Measurements from ENCODE around the gene MTMR12. TPM values are rescaled to one million over a fixed set of nuclear protein-coding genes. Genes with fewer than 3 reads are reported as not detected.
"Not testable (repeated sequence)": the region's sequence is repeated elsewhere in the genome, so short reads cannot be mapped to it uniquely, and the experiment has no call there.

Gene MTMR12
- total RNA-seq, 2 experiments from 2014 or later = 24.0 to 24.9 TPM

GRCh38 chr5:32314658-32315057 is 1.9 kb upstream of the MTMR12 start:
- peaks cover 5% of the 10 kb centered on the region for H3K36me3 Mint-ChIP-seq
- H3K4me3 Mint-ChIP-seq = peak overlapping the region; percentile 54
- no peak for DNase-seq
- H3K27me3 Mint-ChIP-seq = no peaks in the 10 kb centered on the region
- peaks cover 14% of the 10 kb centered on the region for H3K4me1 Mint-ChIP-seq
- no peak overlapping the region for H3K27ac Mint-ChIP-seq
- H3K9me3 Mint-ChIP-seq = no peaks in the 10 kb centered on the region

GRCh38 chr5:32314152-32314488 is 1.4 kb upstream of the MTMR12 start:
- H3K36me3 Mint-ChIP-seq, DNase-seq, H3K27ac Mint-ChIP-seq, H3K27me3 Mint-ChIP-seq, H3K9me3 Mint-ChIP-seq: not testable (repeated sequence)
- Mint-ChIP-seq H3K4me3 (peak overlapping the region; percentile 54), H3K4me1 (peaks cover 20% of the 10 kb centered on the region)

GRCh38 chr5:32312197-32312594 is 543 bp downstream of the MTMR12 start:
- peak overlapping the region; percentile 89 for H3K4me3 Mint-ChIP-seq
- H3K27ac Mint-ChIP-seq = peak overlapping the region; percentile 65
- peak; percentile 59 for DNase-seq
- H3K27me3 Mint-ChIP-seq = no peaks in the 10 kb centered on the region
- peaks cover 21% of the 10 kb centered on the region for H3K36me3 Mint-ChIP-seq
- no peaks in the 10 kb centered on the region for H3K9me3 Mint-ChIP-seq
- H3K4me1 Mint-ChIP-seq = peaks cover 33% of the 10 kb centered on the region

- H3K4me1 Mint-ChIP-seq = peaks cover 34% of the 10 kb centered on the region
- H3K9me3 Mint-ChIP-seq = no peaks in the 10 kb centered on the region
- peaks cover 21% of the 10 kb centered on the region for H3K36me3 Mint-ChIP-seq
- no peak for DNase-seq
- peak overlapping the region; percentile 89 for H3K4me3 Mint-ChIP-seq
- H3K27me3 Mint-ChIP-seq = no peaks in the 10 kb centered on the region
- H3K27ac Mint-ChIP-seq = peak overlapping the region; percentile 65
Observed at GRCh38 chr5:32311404-32312196, 1.1 kb downstream of the MTMR12 start.

- no peak for DNase-seq
- H3K27ac Mint-ChIP-seq = no peak overlapping the region
- peaks cover 22% of the 10 kb centered on the region for H3K36me3 Mint-ChIP-seq
- H3K27me3 Mint-ChIP-seq = no peaks in the 10 kb centered on the region
- no peak overlapping the region for H3K4me3 Mint-ChIP-seq
- peaks cover 40% of the 10 kb centered on the region for H3K4me1 Mint-ChIP-seq
- H3K9me3 Mint-ChIP-seq = no peaks in the 10 kb centered on the region
Observed at GRCh38 chr5:32309761-32310160, 3.0 kb downstream of the MTMR12 start.

- Mint-ChIP-seq H3K4me3 (no peak overlapping the region), H3K27ac (no peak overlapping the region), H3K9me3 (no peaks in the 10 kb centered on the region), H3K4me1 (peaks cover 47% of the 10 kb centered on the region), H3K36me3 (peaks cover 25% of the 10 kb centered on the region), H3K27me3 (no peaks in the 10 kb centered on the region)
- DNase-seq = no peak
Observed at GRCh38 chr5:32308946-32309345, 3.8 kb downstream of the MTMR12 start.

GRCh38 chr5:32307769-32308194 is 5.0 kb downstream of the MTMR12 start:
- no peaks in the 10 kb centered on the region for H3K9me3 Mint-ChIP-seq
- no peak overlapping the region for H3K27ac Mint-ChIP-seq
- H3K4me3 Mint-ChIP-seq = no peak overlapping the region
- DNase-seq = no peak
- peaks cover 25% of the 10 kb centered on the region for H3K36me3 Mint-ChIP-seq
- H3K27me3 Mint-ChIP-seq = no peaks in the 10 kb centered on the region
- peaks cover 58% of the 10 kb centered on the region for H3K4me1 Mint-ChIP-seq

GRCh38 chr5:32304622-32305021 is 8.1 kb downstream of the MTMR12 start:
- H3K4me1 Mint-ChIP-seq = peaks cover 60% of the 10 kb centered on the region
- H3K36me3 Mint-ChIP-seq = peaks cover 20% of the 10 kb centered on the region
- no peaks in the 10 kb centered on the region for H3K27me3 Mint-ChIP-seq
- no peak overlapping the region for H3K27ac Mint-ChIP-seq
- no peak overlapping the region for H3K4me3 Mint-ChIP-seq
- H3K9me3 Mint-ChIP-seq = no peaks in the 10 kb centered on the region
- no peak for DNase-seq

- H3K27me3 Mint-ChIP-seq = no peaks in the 10 kb centered on the region
- H3K27ac Mint-ChIP-seq = no peak overlapping the region
- no peak overlapping the region for H3K4me3 Mint-ChIP-seq
- DNase-seq = no peak
- no peaks in the 10 kb centered on the region for H3K9me3 Mint-ChIP-seq
- peaks cover 59% of the 10 kb centered on the region for H3K4me1 Mint-ChIP-seq
- H3K36me3 Mint-ChIP-seq = peaks cover 18% of the 10 kb centered on the region
Observed at GRCh38 chr5:32303755-32304120, 9.0 kb downstream of the MTMR12 start.

GRCh38 chr5:32302835-32303754 is 9.6 kb downstream of the MTMR12 start:
- no peaks in the 10 kb centered on the region for H3K27me3 Mint-ChIP-seq
- peaks cover 61% of the 10 kb centered on the region for H3K4me1 Mint-ChIP-seq
- no peak for DNase-seq
- no peak overlapping the region for H3K4me3 Mint-ChIP-seq
- H3K9me3 Mint-ChIP-seq = no peaks in the 10 kb centered on the region
- H3K27ac Mint-ChIP-seq = no peak overlapping the region
- peaks cover 17% of the 10 kb centered on the region for H3K36me3 Mint-ChIP-seq

- H3K27me3 Mint-ChIP-seq = no peaks in the 10 kb centered on the region
- no peak for DNase-seq
- peaks cover 15% of the 10 kb centered on the region for H3K36me3 Mint-ChIP-seq
- no peak overlapping the region for H3K27ac Mint-ChIP-seq
- H3K9me3 Mint-ChIP-seq = no peaks in the 10 kb centered on the region
- H3K4me3 Mint-ChIP-seq = no peak overlapping the region
- peaks cover 63% of the 10 kb centered on the region for H3K4me1 Mint-ChIP-seq
Observed at GRCh38 chr5:32301891-32302290, 10.8 kb downstream of the MTMR12 start.

- no peak for DNase-seq
- Mint-ChIP-seq H3K4me1 (peaks cover 53% of the 10 kb centered on the region), H3K4me3 (no peak overlapping the region), H3K36me3 (peaks cover 17% of the 10 kb centered on the region), H3K27me3 (no peaks in the 10 kb centered on the region), H3K9me3 (no peaks in the 10 kb centered on the region), H3K27ac (no peak overlapping the region)
Observed at GRCh38 chr5:32299059-32299677, 13.6 kb downstream of the MTMR12 start.

GRCh38 chr5:32298059-32298415 is 14.7 kb downstream of the MTMR12 start:
- no peaks in the 10 kb centered on the region for H3K9me3 Mint-ChIP-seq
- H3K4me3 Mint-ChIP-seq = no peak overlapping the region
- DNase-seq = peak; percentile 38
- no peaks in the 10 kb centered on the region for H3K27me3 Mint-ChIP-seq
- peak overlapping the region; percentile 74 for H3K27ac Mint-ChIP-seq
- peaks cover 25% of the 10 kb centered on the region for H3K36me3 Mint-ChIP-seq
- peaks cover 45% of the 10 kb centered on the region for H3K4me1 Mint-ChIP-seq

- Mint-ChIP-seq H3K9me3 (no peaks in the 10 kb centered on the region), H3K4me1 (peaks cover 42% of the 10 kb centered on the region), H3K27me3 (no peaks in the 10 kb centered on the region), H3K27ac (no peak overlapping the region), H3K4me3 (no peak overlapping the region), H3K36me3 (peaks cover 28% of the 10 kb centered on the region)
- DNase-seq = no peak
Observed at GRCh38 chr5:32297181-32298058, 15.3 kb downstream of the MTMR12 start.
